GM19239 (cell line): Measurements from ENCODE around the gene UFD1.

Experiments
- DNase-seq: peaks from one replicate; pipeline ENCODE4 v3.0.0; 2011; ENCODE audit warnings: low spot score; ENCODE audit not compliant: insufficient read length
- FAIRE-seq: peaks from 2 replicates; lab custom pipeline; 2011; peaks lifted over from hg19 to GRCh38; lab: Jason Lieb, UNC

Gene UFD1

GRCh38 chr22:19477321-19478044 lies 1.5 kb downstream of the UFD1 start:
- DNase-seq, result no peak
- FAIRE-seq, result peak; percentile 48

GRCh38 chr22:19476023-19476422 lies 3.0 kb downstream of the UFD1 start:
- no peak for FAIRE-seq

GRCh38 chr22:19473578-19473977 lies 5.4 kb downstream of the UFD1 start:
- FAIRE-seq (no peak), DNase-seq (no peak)

More at GRCh38 chr22:19476023-19476422, 3.0 kb downstream of the UFD1 start:
- DNase-seq, result no peak

- FAIRE-seq (no peak), DNase-seq (no peak)
Observed at GRCh38 chr22:19472233-19472632, 6.8 kb downstream of the UFD1 start.

GRCh38 chr22:19471572-19471971 lies 7.4 kb downstream of the UFD1 start:
- no peak for DNase-seq
- FAIRE-seq, result no peak

- FAIRE-seq (no peak), DNase-seq (no peak)
Observed at GRCh38 chr22:19470010-19470409, 9.0 kb downstream of the UFD1 start.

GRCh38 chr22:19469421-19469820 lies 9.6 kb downstream of the UFD1 start:
- FAIRE-seq, result no peak
- no peak for DNase-seq

- FAIRE-seq (no peak), DNase-seq (no peak)
Observed at GRCh38 chr22:19467912-19468311, 11.1 kb downstream of the UFD1 start.

- FAIRE-seq (no peak), DNase-seq (no peak)
Observed at GRCh38 chr22:19466848-19467752, 11.9 kb downstream of the UFD1 start.

GRCh38 chr22:19466126-19466716 lies 12.8 kb downstream of the UFD1 start:
- FAIRE-seq, result no peak
- no peak for DNase-seq

GRCh38 chr22:19464975-19465374 lies 14.0 kb downstream of the UFD1 start:
- FAIRE-seq (no peak), DNase-seq (no peak)

GRCh38 chr22:19464546-19464945 lies 14.4 kb downstream of the UFD1 start:
- no peak for FAIRE-seq
- no peak for DNase-seq

GRCh38 chr22:19463491-19464469 lies 15.2 kb downstream of the UFD1 start:
- FAIRE-seq (no peak), DNase-seq (no peak)

- no peak for DNase-seq
- no peak for FAIRE-seq
Observed at GRCh38 chr22:19463008-19463407, 16.0 kb downstream of the UFD1 start.

- FAIRE-seq, result no peak
- no peak for DNase-seq
Observed at GRCh38 chr22:19461506-19461905, 17.5 kb downstream of the UFD1 start.

- FAIRE-seq, result no peak
- no peak for DNase-seq
Observed at GRCh38 chr22:19460036-19460435, 19.0 kb downstream of the UFD1 start.

GRCh38 chr22:19457828-19458428 lies 21.1 kb downstream of the UFD1 start:
- FAIRE-seq (no peak), DNase-seq (no peak)

- no peak for FAIRE-seq
- DNase-seq, result no peak
Observed at GRCh38 chr22:19456541-19456940, 22.5 kb downstream of the UFD1 start.

GRCh38 chr22:19455585-19456370 lies 23.2 kb downstream of the UFD1 start:
- DNase-seq (no peak), FAIRE-seq (no peak)
